Activated CD8-positive, alpha-beta T cell treated with anti-CD3 and anti-CD28 coated beads for 36 hours (primary cell): Measurements from ENCODE around the gene MRPL10. TPM values are rescaled to one million over a fixed set of nuclear protein-coding genes. Genes with fewer than 3 reads are reported as not detected.

Source experiments
- ATAC-seq: fragments of 200-7000 bp; cut with Tn5 transposase; one replicate; pipeline ENCODE4 v1.10.0; 2021; ENCODE audit warnings: mild to moderate bottlenecking, moderate library complexity
- CTCF ChIA-PET: fragments of 350-600 bp; sonication (Branson Sonifier 250); formaldehyde crosslinking; loops from one replicate; lab custom pipeline; 2021; ENCODE audit warnings: antibody characterized with exemption; lab: Charles Lee
- POLR2A ChIA-PET: fragments of 350-600 bp; sonication (Branson Sonifier 250); formaldehyde crosslinking; loops from one replicate; lab custom pipeline; 2021; ENCODE audit warnings: antibody characterized with exemption; lab: Charles Lee
- DNase-seq: peaks from one replicate; pipeline ENCODE4 v3.0.0-alpha.2; 2020
- H3K27ac Mint-ChIP-seq: one replicate; pipeline ENCODE4 v1.8.0; 2021; ENCODE audit warnings: mild to moderate bottlenecking, mixed read lengths
- H3K27me3 Mint-ChIP-seq: one replicate; pipeline ENCODE4 v1.8.0; 2021; ENCODE audit warnings: mixed read lengths
- H3K36me3 Mint-ChIP-seq: one replicate; pipeline ENCODE4 v1.8.0; 2021; ENCODE audit warnings: low read depth, mixed read lengths
- H3K4me1 Mint-ChIP-seq: one replicate; pipeline ENCODE4 v1.8.0; 2021; ENCODE audit warnings: low read depth, mixed read lengths
- H3K4me3 Mint-ChIP-seq: one replicate; pipeline ENCODE4 v1.8.0; 2021; ENCODE audit warnings: mild to moderate bottlenecking, moderate library complexity, mixed read lengths
- H3K9me3 Mint-ChIP-seq: one replicate; pipeline ENCODE4 v1.8.0; 2021; ENCODE audit warnings: mixed read lengths
- CTCF ChIP-seq: fragments of 200-600 bp; IDR thresholded peaks from one replicate; pipeline ENCODE4 v1.8.0; 2022; ENCODE audit warnings: antibody characterized with exemption, mild to moderate bottlenecking
- intact Hi-C: fragments of 100-400 bp; cut with micrococcal nuclease; formaldehyde crosslinking; loops from one replicate; pipeline ENCODE4 v1.10.0; 2022
- total RNA-seq, 2 experiments: library from RNA; stranded (reverse); gene quantifications; one replicate each; pipeline ENCODE4 v1.2.3, GENCODE V29; 2021

MRPL10 gene
- total RNA-seq, 2 experiments from 2014 or later = 66.5 to 67.0 TPM

- POLR2A ChIA-PET = interaction anchor here (0.9 to 3.1 kb wide), 3 partner anchors 29 to 45 kb away, joined by 3 to 15 read pairs (median 3); no protein-coding TSS in a partner anchor
- peaks cover 16% of the 10 kb centered on the region for H3K4me1 Mint-ChIP-seq
- no peak for TF ChIP-seq CTCF
- ATAC-seq (no peak), DNase-seq (no peak)
- peak overlapping the region; percentile 32 for H3K4me3 Mint-ChIP-seq
- H3K36me3 Mint-ChIP-seq = no peaks in the 10 kb centered on the region
- intact Hi-C loops = no loop called here
- CTCF ChIA-PET = interaction anchor here (0.9 to 20.8 kb wide), 3 partner anchors 9 to 99 kb away, joined by 5 to 586 read pairs (median 39); partner anchors contain the start of genes SCRN2 and SP2
- H3K27ac Mint-ChIP-seq = no peak overlapping the region
- peaks cover 75% of the 10 kb centered on the region for H3K27me3 Mint-ChIP-seq
- no peaks in the 10 kb centered on the region for H3K9me3 Mint-ChIP-seq
Measured at GRCh38 chr17:47850373-47850691, 19.0 kb upstream of the MRPL10 start.

- CTCF ChIA-PET = interaction anchor here (0.7 to 20.8 kb wide), 11 partner anchors 8 to 170 kb away, joined by 3 to 586 read pairs (median 5); partner anchors contain the start of genes CDK5RAP3, PNPO and SP2
- no peaks in the 10 kb centered on the region for H3K9me3 Mint-ChIP-seq
- no peak for TF ChIP-seq CTCF
- H3K4me3 Mint-ChIP-seq = no peak overlapping the region
- POLR2A ChIA-PET = interaction anchor here (0.5 to 0.9 kb wide), 2 partner anchors 42 to 94 kb away, joined by 3 read pairs; no protein-coding TSS in a partner anchor
- H3K4me1 Mint-ChIP-seq = peaks cover 12% of the 10 kb centered on the region
- intact Hi-C loops = no loop called here
- H3K36me3 Mint-ChIP-seq = no peaks in the 10 kb centered on the region
- DNase-seq (no peak), ATAC-seq (no peak)
- H3K27me3 Mint-ChIP-seq = peaks cover 67% of the 10 kb centered on the region
- no peak overlapping the region for H3K27ac Mint-ChIP-seq
Measured at GRCh38 chr17:47848198-47848513, 16.8 kb upstream of the MRPL10 start.

- Mint-ChIP-seq H3K27ac (no peak overlapping the region), H3K9me3 (no peaks in the 10 kb centered on the region), H3K36me3 (no peaks in the 10 kb centered on the region), H3K27me3 (peaks cover 62% of the 10 kb centered on the region), H3K4me3 (no peak overlapping the region), H3K4me1 (peaks cover 16% of the 10 kb centered on the region)
- DNase-seq (peak; percentile 54), ATAC-seq (peak; percentile 38)
- CTCF ChIA-PET = interaction anchor here (0.7 to 20.8 kb wide), 15 partner anchors 9 to 171 kb away, joined by 3 to 586 read pairs (median 5); partner anchors contain the start of genes CDK5RAP3, MRPL10, PNPO and SP2
- POLR2A ChIA-PET = interaction anchor here (0.5 to 1.5 kb wide), 4 partner anchors 10 to 94 kb away, joined by 3 to 6 read pairs (median 3); no protein-coding TSS in a partner anchor
- TF ChIP-seq CTCF = peak; percentile 41
- intact Hi-C loops = no loop called here
Measured at GRCh38 chr17:47847341-47848197, 16.2 kb upstream of the MRPL10 start.

GRCh38 chr17:47846716-47847340 is 15.5 kb upstream of the MRPL10 start:
- intact Hi-C loops = no loop called here
- Mint-ChIP-seq H3K36me3 (no peaks in the 10 kb centered on the region), H3K27me3 (peaks cover 55% of the 10 kb centered on the region), H3K9me3 (no peaks in the 10 kb centered on the region), H3K27ac (no peak overlapping the region), H3K4me3 (no peak overlapping the region), H3K4me1 (peaks cover 14% of the 10 kb centered on the region)
- no peak for ATAC-seq
- ChIA-PET POLR2A (interaction anchor here (0.7 to 1.6 kb wide), 6 partner anchors 9 to 49 kb away, joined by 3 to 7 read pairs (median 4); partner anchors contain the start of genes LRRC46, MRPL10 and SP2), CTCF (interaction anchor here (0.8 to 20.8 kb wide), 15 partner anchors 10 to 148 kb away, joined by 3 to 586 read pairs (median 5); partner anchors contain the start of genes CDK5RAP3, MRPL10, PNPO and SP2)
- no peak for TF ChIP-seq CTCF
- no peak for DNase-seq
